ENCODE data around the gene PECR. TPM values are rescaled to one million over a fixed set of nuclear protein-coding genes. Genes with fewer than 3 reads are reported as not detected.

The PECR gene
- total and polyA plus RNA-seq, 9 of the 15 experiments (the other 6 are each of a cell fraction or from before 2014, with no cell fraction given), result 1.1 to 10.3 (median 8.2) TPM

- TF ChIP-seq STAT6 (CRISPR knock-in tag; IDR thresholded peaks at IDR 0.05) (no peak), ZNF146 (CRISPR knock-in tag; IDR thresholded peaks at IDR 0.05; ENCODE audit: unreplicated experiment) (peak; percentile 95), ZNF174 (CRISPR knock-in tag; IDR thresholded peaks at IDR 0.05) (no peak), THAP7 (CRISPR knock-in tag; IDR thresholded peaks at IDR 0.05) (no peak), RBM15 (IDR thresholded peaks at IDR 0.05; ENCODE audit: insufficient read depth, low read length) (no peak)
Measured at GRCh38 chr2:216072473-216072872, 9.1 kb downstream of the PECR start (continued).

GRCh38 chr2:216071111-216071851 lies 10.3 kb downstream of the PECR start:
- Histone ChIP-seq H3K9me3 (replicated peaks; ENCODE audit: control insufficient read depth, insufficient read depth, low read depth, low read length) (no peaks in the 10 kb centered on the region), H3K79me2 (ENCODE audit: control insufficient read depth, insufficient read depth, low read length) (no peaks in the 10 kb centered on the region), H4K20me1 (replicated peaks; ENCODE audit: control insufficient read depth, insufficient read depth, low read length) (no peaks in the 10 kb centered on the region), H2AFZ (ENCODE audit: low read depth, low read length) (no peak overlapping the region), H3K9ac (ENCODE audit: insufficient read depth in 1 of 2, low read depth in 2 of 2, low read length in 2 of 2) (no peak overlapping the region), H3K4me1 (replicated peaks in 1 of 2; ENCODE audit: control insufficient read depth in 2 of 2, insufficient read depth in 2 of 2, low read length in 2 of 2) (no peaks in the 10 kb centered on the region; a peak in 1 of 5 replicates), H3K27ac (ENCODE audit: extremely low read depth, low read depth, low read length) (no peak overlapping the region), H3K4me3 (no peak overlapping the region), H3K36me3 (ENCODE audit: control insufficient read depth, insufficient read depth, low read length) (no peaks in the 10 kb centered on the region; the same call in 2 of the 3 replicates), H3K4me2 (ENCODE audit: insufficient read depth, low read length) (no peak overlapping the region), H3K27me3 (ENCODE audit: control insufficient read depth in 2 of 2, insufficient read depth in 2 of 2, low read length in 2 of 2) (no peaks in the 10 kb centered on the region), H3K9me1 (ENCODE audit: control insufficient read depth, insufficient read depth, low read length) (no peaks in the 10 kb centered on the region)
- CTCF ChIA-PET (ENCODE audit: low intra/inter-chr PET ratio), result no interaction called here
- BruUV-seq (replicated peaks), result no TSS peak
- POLR2A ChIA-PET, result interaction anchor here (1.0 kb wide), 1 partner anchor 9 kb away, joined by 3 read pairs; no protein-coding TSS in a partner anchor
- TF ChIP-seq CREB1 (IDR thresholded peaks at IDR 0.05) (no peak), CREB1 (CRISPR knock-in tag; IDR thresholded peaks at IDR 0.05) (no peak)
- intact Hi-C loops (cut with micrococcal nuclease) (loop anchor here (5.0 kb wide), 1 partner anchor 36 kb away; the partner anchor contains the start of gene XRCC5), in situ Hi-C loops (cut with MboI) (no loop called here)
- no peak for ATAC-seq
- no peak for FAIRE-seq
- DNase-seq (ENCODE audit: extremely low read depth in 1 of 4, low spot score in 3 of 4), result no peak
- WGBS (ENCODE audit: insufficient coverage, low coverage, missing lambda C conversion rate), result 43% methylated on average over 10 of the region's 12 CpGs
